Measurements from ENCODE around the gene SPDYE2.
"Not testable (repeated sequence)": the region's sequence is repeated elsewhere in the genome, so short reads cannot be mapped to it uniquely, and the experiment has no call there.

Gene SPDYE2

DNA sequence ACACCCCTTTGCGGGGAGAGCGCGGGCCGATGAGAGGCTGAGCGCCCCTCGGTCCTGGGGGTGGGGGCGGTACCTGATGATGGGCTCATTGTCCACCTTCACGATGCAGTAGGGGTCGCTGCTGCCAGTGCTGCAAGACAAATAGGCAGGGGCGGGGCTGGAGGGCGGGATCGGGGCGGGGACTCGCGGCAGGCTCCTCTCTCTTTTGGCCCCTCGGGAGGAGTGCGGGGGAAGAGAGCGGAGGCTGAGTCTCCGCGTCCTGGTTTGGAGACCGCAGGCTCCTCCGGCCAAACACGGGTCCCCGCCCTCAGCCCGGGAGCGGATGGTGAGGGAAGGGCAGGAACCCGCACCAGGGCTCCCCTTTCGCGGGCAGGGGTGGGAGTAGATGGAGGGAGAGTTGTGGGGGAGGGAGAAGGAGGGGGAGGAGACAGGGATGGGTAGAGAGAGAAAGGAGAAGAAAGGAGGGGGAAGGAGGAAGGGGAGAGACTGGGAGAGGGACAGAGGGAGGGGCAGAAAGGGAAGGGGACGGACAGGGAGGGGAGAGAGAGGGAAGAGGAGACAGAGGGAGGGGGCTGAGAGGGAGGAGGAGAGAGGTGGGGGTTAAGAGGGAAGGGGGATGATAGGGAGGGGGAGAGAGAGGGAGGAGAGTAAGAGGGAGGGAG is 60.1 kb downstream of the SPDYE2 start:
- not testable (repeated sequence) for H3K9me3 ChIP-seq (ENCODE audit: control insufficient read depth in 1 of 2, low read length in 2 of 2); H3K4me3 ChIP-seq (ENCODE audit: low read depth in 1 of 2, low read length in 2 of 2); H3K27ac ChIP-seq (ENCODE audit: low read length); H3K4me1 ChIP-seq (ENCODE audit: control insufficient read depth in 1 of 2, insufficient read depth in 2 of 2, low read length in 2 of 2); H3K36me3 ChIP-seq (ENCODE audit: control insufficient read depth in 1 of 2, insufficient read depth in 2 of 2, low read length in 2 of 2); H3K27me3 ChIP-seq (ENCODE audit: low read depth, low read length)

- H3K36me3 ChIP-seq (ENCODE audit: control insufficient read depth in 1 of 2, insufficient read depth in 2 of 2, low read length in 2 of 2); H3K9me3 ChIP-seq (ENCODE audit: control insufficient read depth in 1 of 2, low read length in 2 of 2); H3K27ac ChIP-seq (ENCODE audit: low read length); H3K27me3 ChIP-seq (ENCODE audit: low read depth, low read length); H3K4me1 ChIP-seq (ENCODE audit: control insufficient read depth in 1 of 2, insufficient read depth in 2 of 2, low read length in 2 of 2); H3K4me3 ChIP-seq (ENCODE audit: low read depth in 1 of 2, low read length in 2 of 2): not testable (repeated sequence)
Measured at GRCh38 chr7:102611675-102612325, 60.8 kb downstream of the SPDYE2 start.

Measured in muscle layer of duodenum (tissue), 2 donors.